IMR-90 (cell line): ENCODE measurements around the gene CKLF. TPM values are rescaled to one million over a fixed set of nuclear protein-coding genes. Genes with fewer than 3 reads are reported as not detected.

Experiments used
- polyA plus RNA-seq, 3 experiments: library from polyadenylated mRNA; depleted of rRNA; stranded (reverse); fragments of >200 nt; gene quantifications; 2 replicates each; pipeline ENCODE4 v1.2.3, GENCODE V29; 2012; ENCODE audit warnings: low replicate concordance in 1 of 3
- total RNA-seq: library from RNA; depleted of rRNA; stranded (reverse); fragments of >200 nt; gene quantifications from 2 replicates; pipeline ENCODE4 v1.2.3, GENCODE V29; 2012
- TF ChIP-seq, protein P1 (sequence below): conservative IDR thresholded peaks from 2 replicates; pipeline ENCODE4 v1.5.1; 2012; ENCODE audit warnings: mild to moderate bottlenecking, low read depth, low read length, improper control_type of control experiment

Gene CKLF
- total and polyA plus RNA-seq, 2 of the 4 experiments (the other 2 are of a cell fraction), result 60.8 to 92.2 TPM

DNA sequence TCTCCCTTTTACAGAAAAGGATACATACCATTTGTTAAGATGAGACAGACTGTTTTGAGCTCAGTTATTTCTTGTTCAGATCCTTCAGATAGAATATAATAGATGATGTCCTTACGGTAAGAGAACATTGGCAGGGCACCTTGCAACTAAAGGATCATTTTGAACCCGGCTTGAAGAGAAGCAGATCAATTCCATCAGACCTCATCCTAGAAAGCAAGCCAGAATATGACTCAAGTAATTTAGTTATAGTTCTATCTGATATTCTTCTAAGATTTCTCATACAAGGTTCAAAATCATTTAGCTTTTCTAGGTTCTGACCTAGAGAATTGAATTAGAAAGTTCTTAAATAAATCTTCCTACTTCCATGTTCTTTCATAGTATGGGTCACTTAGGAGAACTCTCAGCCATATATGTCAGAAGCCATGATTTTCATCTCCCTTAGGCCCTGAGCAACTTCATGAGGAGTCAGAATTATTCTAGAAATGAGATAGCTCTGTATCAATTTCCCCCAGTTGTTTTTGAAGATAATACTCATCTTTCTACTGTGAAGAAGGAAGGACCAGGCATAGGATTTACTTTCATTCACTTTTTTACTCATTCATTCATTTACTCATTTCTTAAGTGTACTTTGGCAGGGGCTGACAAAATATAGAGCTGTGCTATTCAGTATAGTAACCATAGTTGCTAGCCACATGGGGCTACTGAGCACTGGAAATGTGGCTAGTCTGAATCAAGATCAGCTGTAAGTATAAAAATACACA, 11.4 kb downstream of the CKLF start (continued):
- TF ChIP-seq, protein P1, sequence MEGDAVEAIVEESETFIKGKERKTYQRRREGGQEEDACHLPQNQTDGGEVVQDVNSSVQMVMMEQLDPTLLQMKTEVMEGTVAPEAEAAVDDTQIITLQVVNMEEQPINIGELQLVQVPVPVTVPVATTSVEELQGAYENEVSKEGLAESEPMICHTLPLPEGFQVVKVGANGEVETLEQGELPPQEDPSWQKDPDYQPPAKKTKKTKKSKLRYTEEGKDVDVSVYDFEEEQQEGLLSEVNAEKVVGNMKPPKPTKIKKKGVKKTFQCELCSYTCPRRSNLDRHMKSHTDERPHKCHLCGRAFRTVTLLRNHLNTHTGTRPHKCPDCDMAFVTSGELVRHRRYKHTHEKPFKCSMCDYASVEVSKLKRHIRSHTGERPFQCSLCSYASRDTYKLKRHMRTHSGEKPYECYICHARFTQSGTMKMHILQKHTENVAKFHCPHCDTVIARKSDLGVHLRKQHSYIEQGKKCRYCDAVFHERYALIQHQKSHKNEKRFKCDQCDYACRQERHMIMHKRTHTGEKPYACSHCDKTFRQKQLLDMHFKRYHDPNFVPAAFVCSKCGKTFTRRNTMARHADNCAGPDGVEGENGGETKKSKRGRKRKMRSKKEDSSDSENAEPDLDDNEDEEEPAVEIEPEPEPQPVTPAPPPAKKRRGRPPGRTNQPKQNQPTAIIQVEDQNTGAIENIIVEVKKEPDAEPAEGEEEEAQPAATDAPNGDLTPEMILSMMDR, result no peak
